ENCODE data around the gene C16orf46. TPM values are rescaled to one million over a fixed set of nuclear protein-coding genes. Genes with fewer than 3 reads are reported as not detected.

Gene C16orf46
- total and polyA plus RNA-seq, 9 of the 15 experiments (the other 6 are each of a cell fraction or from before 2014, with no cell fraction given): 0.10 to 0.98 (median 0.41) TPM; not detected in 1

DNA sequence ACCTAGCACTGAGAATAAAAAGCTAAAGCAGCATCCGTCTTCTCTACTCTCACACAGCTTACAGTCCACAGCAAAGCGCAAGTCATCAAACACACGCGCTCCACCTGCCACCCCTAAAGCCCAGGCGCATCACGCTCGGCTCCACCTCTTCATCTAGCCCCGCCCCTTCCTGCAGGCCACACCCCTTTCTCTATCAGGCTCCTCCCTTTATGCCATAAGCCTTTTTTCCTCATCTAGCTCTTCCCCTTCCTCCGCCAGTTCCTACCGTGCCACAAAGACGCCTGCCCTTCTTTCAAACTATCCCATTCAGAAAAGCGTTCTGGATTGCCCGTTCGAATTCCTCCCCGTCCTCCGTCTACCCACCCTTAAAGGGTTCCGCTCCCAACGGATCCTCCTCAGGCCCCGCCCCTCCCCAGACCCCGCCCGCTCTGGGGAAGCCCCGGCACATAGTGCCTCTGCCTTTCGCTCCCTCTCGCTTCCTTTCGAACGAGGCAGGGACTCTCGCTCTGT lies 417 bp downstream of the C16orf46 start (continued):
- TF ChIP-seq, protein P1, sequence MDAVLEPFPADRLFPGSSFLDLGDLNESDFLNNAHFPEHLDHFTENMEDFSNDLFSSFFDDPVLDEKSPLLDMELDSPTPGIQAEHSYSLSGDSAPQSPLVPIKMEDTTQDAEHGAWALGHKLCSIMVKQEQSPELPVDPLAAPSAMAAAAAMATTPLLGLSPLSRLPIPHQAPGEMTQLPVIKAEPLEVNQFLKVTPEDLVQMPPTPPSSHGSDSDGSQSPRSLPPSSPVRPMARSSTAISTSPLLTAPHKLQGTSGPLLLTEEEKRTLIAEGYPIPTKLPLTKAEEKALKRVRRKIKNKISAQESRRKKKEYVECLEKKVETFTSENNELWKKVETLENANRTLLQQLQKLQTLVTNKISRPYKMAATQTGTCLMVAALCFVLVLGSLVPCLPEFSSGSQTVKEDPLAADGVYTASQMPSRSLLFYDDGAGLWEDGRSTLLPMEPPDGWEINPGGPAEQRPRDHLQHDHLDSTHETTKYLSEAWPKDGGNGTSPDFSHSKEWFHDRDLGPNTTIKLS (IDR thresholded peaks at IDR 0.05; ENCODE audit: borderline replicate concordance, low read depth): no peak
- TF ChIP-seq SPI1 (IDR thresholded peaks at IDR 0.05; ENCODE audit: borderline replicate concordance, low read depth, low read length) (no peak; the same call in 1 of the 2 replicates), ETV5 (CRISPR knock-in tag; IDR thresholded peaks at IDR 0.05; ENCODE audit: low read depth) (no peak), MYC (IDR thresholded peaks at IDR 0.05; ENCODE audit: low read depth, low read length) (no peak; the same call in 1 of the 2 replicates), MYC (CRISPR knock-in tag; IDR thresholded peaks at IDR 0.05; ENCODE audit: borderline replicate concordance, low read depth) (no peak), TAF1 (IDR thresholded peaks at IDR 0.05; ENCODE audit: control insufficient read depth, extremely low read depth, insufficient read depth, low read length, severe bottlenecking) (no peak), ILF3 (IDR thresholded peaks at IDR 0.05; ENCODE audit: borderline replicate concordance) (no peak), FOXM1 (IDR thresholded peaks at IDR 0.05; ENCODE audit: low read depth) (peak; percentile 29; the same call in 1 of the 2 replicates), FOXM1 (CRISPR knock-in tag; IDR thresholded peaks at IDR 0.05; ENCODE audit: low read depth) (0 out of 2 replicates have a peak, but pooled peaks have one; percentile 52), NEUROD1 (IDR thresholded peaks at IDR 0.05; ENCODE audit: borderline replicate concordance, low read depth, low read length, partially characterized antibody) (no peak), KLF16 (IDR thresholded peaks at IDR 0.05) (no peak), ZNF444 (CRISPR knock-in tag; IDR thresholded peaks at IDR 0.05) (no peak), BRF1 (IDR thresholded peaks at IDR 0.05; ENCODE audit: borderline replicate concordance, extremely low read depth, insufficient read length) (no peak), RBM14 (IDR thresholded peaks at IDR 0.05; ENCODE audit: borderline replicate concordance, insufficient read depth, low read depth, low read length) (no peak), ZKSCAN3 (CRISPR knock-in tag; IDR thresholded peaks at IDR 0.05) (no peak), TRIM24 (IDR thresholded peaks at IDR 0.05) (peak; percentile 30 to 43; a peak in 2 of 4 replicates), HNRNPK (IDR thresholded peaks at IDR 0.05; ENCODE audit: low read depth, low read length, poor library complexity, severe bottlenecking) (no peak)
- TF ChIP-seq, protein P2, sequence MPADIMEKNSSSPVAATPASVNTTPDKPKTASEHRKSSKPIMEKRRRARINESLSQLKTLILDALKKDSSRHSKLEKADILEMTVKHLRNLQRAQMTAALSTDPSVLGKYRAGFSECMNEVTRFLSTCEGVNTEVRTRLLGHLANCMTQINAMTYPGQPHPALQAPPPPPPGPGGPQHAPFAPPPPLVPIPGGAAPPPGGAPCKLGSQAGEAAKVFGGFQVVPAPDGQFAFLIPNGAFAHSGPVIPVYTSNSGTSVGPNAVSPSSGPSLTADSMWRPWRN (IDR thresholded peaks at IDR 0.05; ENCODE audit: low read depth): 0 out of 2 replicates have a peak, but pooled peaks have one; percentile 24
- TF ChIP-seq, protein P3, sequence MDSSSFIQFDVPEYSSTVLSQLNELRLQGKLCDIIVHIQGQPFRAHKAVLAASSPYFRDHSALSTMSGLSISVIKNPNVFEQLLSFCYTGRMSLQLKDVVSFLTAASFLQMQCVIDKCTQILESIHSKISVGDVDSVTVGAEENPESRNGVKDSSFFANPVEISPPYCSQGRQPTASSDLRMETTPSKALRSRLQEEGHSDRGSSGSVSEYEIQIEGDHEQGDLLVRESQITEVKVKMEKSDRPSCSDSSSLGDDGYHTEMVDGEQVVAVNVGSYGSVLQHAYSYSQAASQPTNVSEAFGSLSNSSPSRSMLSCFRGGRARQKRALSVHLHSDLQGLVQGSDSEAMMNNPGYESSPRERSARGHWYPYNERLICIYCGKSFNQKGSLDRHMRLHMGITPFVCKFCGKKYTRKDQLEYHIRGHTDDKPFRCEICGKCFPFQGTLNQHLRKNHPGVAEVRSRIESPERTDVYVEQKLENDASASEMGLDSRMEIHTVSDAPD (CRISPR knock-in tag; IDR thresholded peaks at IDR 0.05): no peak
- TF ChIP-seq, protein P4, sequence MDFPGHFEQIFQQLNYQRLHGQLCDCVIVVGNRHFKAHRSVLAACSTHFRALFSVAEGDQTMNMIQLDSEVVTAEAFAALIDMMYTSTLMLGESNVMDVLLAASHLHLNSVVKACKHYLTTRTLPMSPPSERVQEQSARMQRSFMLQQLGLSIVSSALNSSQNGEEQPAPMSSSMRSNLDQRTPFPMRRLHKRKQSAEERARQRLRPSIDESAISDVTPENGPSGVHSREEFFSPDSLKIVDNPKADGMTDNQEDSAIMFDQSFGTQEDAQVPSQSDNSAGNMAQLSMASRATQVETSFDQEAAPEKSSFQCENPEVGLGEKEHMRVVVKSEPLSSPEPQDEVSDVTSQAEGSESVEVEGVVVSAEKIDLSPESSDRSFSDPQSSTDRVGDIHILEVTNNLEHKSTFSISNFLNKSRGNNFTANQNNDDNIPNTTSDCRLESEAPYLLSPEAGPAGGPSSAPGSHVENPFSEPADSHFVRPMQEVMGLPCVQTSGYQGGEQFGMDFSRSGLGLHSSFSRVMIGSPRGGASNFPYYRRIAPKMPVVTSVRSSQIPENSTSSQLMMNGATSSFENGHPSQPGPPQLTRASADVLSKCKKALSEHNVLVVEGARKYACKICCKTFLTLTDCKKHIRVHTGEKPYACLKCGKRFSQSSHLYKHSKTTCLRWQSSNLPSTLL (IDR thresholded peaks at IDR 0.05): no peak
- TF ChIP-seq, protein P5, sequence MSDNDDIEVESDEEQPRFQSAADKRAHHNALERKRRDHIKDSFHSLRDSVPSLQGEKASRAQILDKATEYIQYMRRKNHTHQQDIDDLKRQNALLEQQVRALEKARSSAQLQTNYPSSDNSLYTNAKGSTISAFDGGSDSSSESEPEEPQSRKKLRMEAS (CRISPR knock-in tag; IDR thresholded peaks at IDR 0.05): peak; percentile 56; the same call in 1 of the 2 replicates
